Suppressor macrophage (primary cell): Measurements from ENCODE around the gene ATXN7L1.

Experiments
- DNase-seq, 4 experiments: peaks; one replicate each; pipeline ENCODE4 v3.0.0-alpha.2; 2020 to 2022

Gene ATXN7L1

GRCh38 chr7:105775580-105775979 is 100.8 kb downstream of the ATXN7L1 start:
- no peak for DNase-seq

- DNase-seq = no peak
These were observed 103.4 kb downstream of the ATXN7L1 start for GRCh38 chr7:105773030-105773460.

- DNase-seq = peak; percentile 53 to 70 (median 56)
These were observed 106.3 kb downstream of the ATXN7L1 start for GRCh38 chr7:105769901-105770628.

- DNase-seq = no peak
These were observed 107.4 kb downstream of the ATXN7L1 start for GRCh38 chr7:105768898-105769507.

GRCh38 chr7:105768117-105768516 is 108.3 kb downstream of the ATXN7L1 start:
- DNase-seq = no peak

GRCh38 chr7:105766421-105767073 is 109.9 kb downstream of the ATXN7L1 start:
- DNase-seq = no peak

- no peak for DNase-seq
These were observed 110.6 kb downstream of the ATXN7L1 start for GRCh38 chr7:105765846-105766245.

GRCh38 chr7:105764506-105764905 is 111.9 kb downstream of the ATXN7L1 start:
- no peak for DNase-seq

GRCh38 chr7:105760551-105761447 is 115.6 kb downstream of the ATXN7L1 start:
- DNase-seq = peak in 1 of 4 experiments; percentile 11

- peak; percentile 38 to 67 (median 60) for DNase-seq
These were observed 116.5 kb downstream of the ATXN7L1 start for GRCh38 chr7:105759670-105760550.

- no peak for DNase-seq
These were observed 120.0 kb downstream of the ATXN7L1 start for GRCh38 chr7:105756367-105756766.

- no peak for DNase-seq
These were observed 123.6 kb downstream of the ATXN7L1 start for GRCh38 chr7:105752671-105753275.

- DNase-seq = no peak
These were observed 125.3 kb downstream of the ATXN7L1 start for GRCh38 chr7:105751054-105751453.

GRCh38 chr7:105748701-105749100 is 127.7 kb downstream of the ATXN7L1 start:
- DNase-seq = no peak

- no peak for DNase-seq
These were observed 130.6 kb downstream of the ATXN7L1 start for GRCh38 chr7:105745681-105746330.

- no peak for DNase-seq
These were observed 132.1 kb downstream of the ATXN7L1 start for GRCh38 chr7:105744258-105744657.

GRCh38 chr7:105743351-105744090 is 132.9 kb downstream of the ATXN7L1 start:
- peak; percentile 57 to 79 (median 67) for DNase-seq

GRCh38 chr7:105742787-105743186 is 133.6 kb downstream of the ATXN7L1 start:
- DNase-seq = peak in 3 of 4 experiments; percentile 22 to 44 (median 35)

- no peak for DNase-seq
These were observed 134.4 kb downstream of the ATXN7L1 start for GRCh38 chr7:105741982-105742381.

- no peak for DNase-seq
These were observed 138.3 kb downstream of the ATXN7L1 start for GRCh38 chr7:105738133-105738532.
